Thyroid gland (tissue), 4 donors: ENCODE measurements around the gene OR2A25.

ENCODE experiments used
- POLR2A ChIP-seq, 2 donors: fragments of 450-650 bp; IDR thresholded peaks; one replicate each; pipeline ENCODE4 v1.6.1; 2017; ENCODE audit warnings: antibody characterized with exemption in 2 of 2, mild to moderate bottlenecking in 2 of 2, moderate library complexity in 1 of 2
- TF ChIP-seq, protein P1 (sequence below), 6 experiments: fragments of 200-600 bp in 3 of 6; fragments of 450-650 bp in 3 of 6; sonication (generic) in 3 of 6; IDR thresholded peaks; one replicate each; pipeline ENCODE4 v1.5.1; 2016 to 2019; ENCODE audit warnings: antibody characterized with exemption in 6 of 6, mild to moderate bottlenecking in 2 of 6, inconsistent platforms in 1 of 6, moderate library complexity in 1 of 6

DNA sequence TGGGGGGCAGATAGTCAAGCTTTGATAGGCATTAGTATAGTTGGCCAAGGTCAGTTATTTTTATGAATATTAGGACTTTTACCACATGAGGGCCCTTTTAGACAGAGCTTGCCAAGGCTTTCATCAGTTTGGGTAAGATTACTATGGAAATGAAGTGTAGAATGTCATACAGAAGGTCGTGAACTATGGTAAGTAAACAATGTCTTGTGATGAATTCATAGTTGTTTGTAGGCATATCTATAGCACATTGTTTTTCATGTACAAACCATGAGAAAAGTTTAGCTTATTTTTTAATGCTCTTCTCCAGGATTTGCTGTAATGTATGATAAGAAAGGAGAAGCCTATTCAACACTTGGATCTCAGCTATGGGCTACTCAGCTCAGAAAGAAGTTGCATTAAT, 44.0 kb downstream of the OR2A25 start:
- TF ChIP-seq, protein P1, sequence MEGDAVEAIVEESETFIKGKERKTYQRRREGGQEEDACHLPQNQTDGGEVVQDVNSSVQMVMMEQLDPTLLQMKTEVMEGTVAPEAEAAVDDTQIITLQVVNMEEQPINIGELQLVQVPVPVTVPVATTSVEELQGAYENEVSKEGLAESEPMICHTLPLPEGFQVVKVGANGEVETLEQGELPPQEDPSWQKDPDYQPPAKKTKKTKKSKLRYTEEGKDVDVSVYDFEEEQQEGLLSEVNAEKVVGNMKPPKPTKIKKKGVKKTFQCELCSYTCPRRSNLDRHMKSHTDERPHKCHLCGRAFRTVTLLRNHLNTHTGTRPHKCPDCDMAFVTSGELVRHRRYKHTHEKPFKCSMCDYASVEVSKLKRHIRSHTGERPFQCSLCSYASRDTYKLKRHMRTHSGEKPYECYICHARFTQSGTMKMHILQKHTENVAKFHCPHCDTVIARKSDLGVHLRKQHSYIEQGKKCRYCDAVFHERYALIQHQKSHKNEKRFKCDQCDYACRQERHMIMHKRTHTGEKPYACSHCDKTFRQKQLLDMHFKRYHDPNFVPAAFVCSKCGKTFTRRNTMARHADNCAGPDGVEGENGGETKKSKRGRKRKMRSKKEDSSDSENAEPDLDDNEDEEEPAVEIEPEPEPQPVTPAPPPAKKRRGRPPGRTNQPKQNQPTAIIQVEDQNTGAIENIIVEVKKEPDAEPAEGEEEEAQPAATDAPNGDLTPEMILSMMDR (IDR thresholded peaks at IDR 0.05) = no peak
- TF ChIP-seq POLR2A (IDR thresholded peaks at IDR 0.05) = no peak
